ENCODE measurements around the gene KAZN.
"Not testable (repeated sequence)": the region's sequence is repeated elsewhere in the genome, so short reads cannot be mapped to it uniquely, and the experiment has no call there.

The KAZN gene

DNA sequence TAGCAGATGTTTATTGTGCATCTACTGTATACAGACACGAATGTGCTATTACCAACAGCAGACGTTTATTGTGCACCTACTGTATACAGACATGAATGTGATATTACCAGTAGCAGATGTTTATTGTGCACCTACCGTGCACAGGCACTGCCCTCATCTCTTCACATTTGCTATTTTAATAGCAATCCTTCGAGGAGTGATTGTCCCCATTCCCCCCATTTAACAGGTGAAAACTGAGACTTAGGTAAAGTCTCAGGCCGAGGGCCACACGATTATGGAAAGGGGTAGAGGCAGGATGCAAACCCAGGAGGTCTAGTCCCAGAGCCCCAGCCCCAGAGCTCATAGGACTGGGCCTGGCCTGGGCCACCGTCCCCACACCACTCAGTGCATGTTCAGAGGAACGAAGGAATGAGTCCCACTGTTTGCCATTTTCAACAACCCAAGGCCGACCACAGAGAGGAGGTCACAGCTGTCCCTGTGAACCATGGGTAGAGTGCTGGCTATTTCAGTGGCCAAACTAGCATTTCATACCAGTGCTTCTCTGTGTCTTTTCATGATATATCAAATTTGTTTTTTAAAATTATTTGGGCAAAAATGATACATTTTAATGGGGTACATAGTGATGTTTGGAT, 440.6 kb downstream of the KAZN start:
- H3K4me1 ChIP-seq (ENCODE audit: low read length): no peaks in the 10 kb centered on the region
- no peak overlapping the region for H3K4me2 ChIP-seq (ENCODE audit: low read depth, low read length)
- H3K79me2 ChIP-seq (ENCODE audit: low read length): no peaks in the 10 kb centered on the region
- TF ChIP-seq, protein P1, sequence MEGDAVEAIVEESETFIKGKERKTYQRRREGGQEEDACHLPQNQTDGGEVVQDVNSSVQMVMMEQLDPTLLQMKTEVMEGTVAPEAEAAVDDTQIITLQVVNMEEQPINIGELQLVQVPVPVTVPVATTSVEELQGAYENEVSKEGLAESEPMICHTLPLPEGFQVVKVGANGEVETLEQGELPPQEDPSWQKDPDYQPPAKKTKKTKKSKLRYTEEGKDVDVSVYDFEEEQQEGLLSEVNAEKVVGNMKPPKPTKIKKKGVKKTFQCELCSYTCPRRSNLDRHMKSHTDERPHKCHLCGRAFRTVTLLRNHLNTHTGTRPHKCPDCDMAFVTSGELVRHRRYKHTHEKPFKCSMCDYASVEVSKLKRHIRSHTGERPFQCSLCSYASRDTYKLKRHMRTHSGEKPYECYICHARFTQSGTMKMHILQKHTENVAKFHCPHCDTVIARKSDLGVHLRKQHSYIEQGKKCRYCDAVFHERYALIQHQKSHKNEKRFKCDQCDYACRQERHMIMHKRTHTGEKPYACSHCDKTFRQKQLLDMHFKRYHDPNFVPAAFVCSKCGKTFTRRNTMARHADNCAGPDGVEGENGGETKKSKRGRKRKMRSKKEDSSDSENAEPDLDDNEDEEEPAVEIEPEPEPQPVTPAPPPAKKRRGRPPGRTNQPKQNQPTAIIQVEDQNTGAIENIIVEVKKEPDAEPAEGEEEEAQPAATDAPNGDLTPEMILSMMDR (IDR thresholded peaks at IDR 0.05; ENCODE audit: low read length): no peak
- TF ChIP-seq EZH2phosphoT487 (IDR thresholded peaks at IDR 0.05; ENCODE audit: low read length) (no peak), EZH2 (optimal IDR thresholded peaks at IDR 0.05; ENCODE audit: low read depth, low read length) (no peak)
- no peaks in the 10 kb centered on the region for H3K9me3 ChIP-seq (replicated peaks; ENCODE audit: insufficient read depth, low read length)
- no peaks in the 10 kb centered on the region for H3K27me3 ChIP-seq (replicated peaks; ENCODE audit: insufficient read depth, low read length)
- H3K27ac ChIP-seq (ENCODE audit: low read length): no peak overlapping the region
- H3K36me3 ChIP-seq (replicated peaks; ENCODE audit: insufficient read depth, low read length): no peaks in the 10 kb centered on the region
- DNase-seq: no peak
- no peak overlapping the region for H3K4me3 ChIP-seq (ENCODE audit: low read length)
- no peak overlapping the region for H2AFZ ChIP-seq (ENCODE audit: low read length)
- no peaks in the 10 kb centered on the region for H4K20me1 ChIP-seq (ENCODE audit: insufficient read depth, low read length)
- H3K9me2 ChIP-seq (replicated peaks; ENCODE audit: insufficient read depth, low read length): no peaks in the 10 kb centered on the region
- H3F3A ChIP-seq (ENCODE audit: insufficient read depth, low read length): no peaks in the 10 kb centered on the region
- H3K9ac ChIP-seq (ENCODE audit: low read length): no peak overlapping the region

DNA sequence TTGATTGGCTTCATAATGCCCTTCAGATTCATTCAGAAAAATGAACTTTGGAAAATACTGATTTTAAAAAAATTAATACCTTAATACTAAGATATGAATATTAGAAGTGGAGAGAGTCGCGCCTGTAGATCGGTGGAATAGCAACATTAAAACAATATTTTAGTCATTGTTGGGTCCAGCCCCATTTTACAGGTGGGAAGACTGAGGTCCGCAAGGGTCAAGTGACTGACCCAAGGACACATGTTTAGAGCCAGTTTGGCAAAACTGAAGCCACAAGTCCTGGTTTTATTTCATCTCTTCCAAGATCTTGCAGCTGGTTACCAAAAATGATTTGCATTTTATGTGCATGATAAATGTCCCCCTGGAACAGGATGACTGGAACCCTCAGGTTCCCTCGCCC, 441.4 kb downstream of the KAZN start:
- H3K4me2 ChIP-seq (ENCODE audit: low read depth, low read length): no peak overlapping the region
- H4K20me1 ChIP-seq (ENCODE audit: insufficient read depth, low read length): no peaks in the 10 kb centered on the region
- H3K36me3 ChIP-seq (replicated peaks; ENCODE audit: insufficient read depth, low read length): no peaks in the 10 kb centered on the region
- DNase-seq: no peak
- H3K9me2 ChIP-seq (replicated peaks; ENCODE audit: insufficient read depth, low read length): no peaks in the 10 kb centered on the region
- no peaks in the 10 kb centered on the region for H3K9me3 ChIP-seq (replicated peaks; ENCODE audit: insufficient read depth, low read length)
- TF ChIP-seq, protein P1 (IDR thresholded peaks at IDR 0.05; ENCODE audit: low read length): no peak
- TF ChIP-seq EZH2phosphoT487 (IDR thresholded peaks at IDR 0.05; ENCODE audit: low read length): no peak
- TF ChIP-seq EZH2 (optimal IDR thresholded peaks at IDR 0.05; ENCODE audit: low read depth, low read length): no peak
- no peak overlapping the region for H3K9ac ChIP-seq (ENCODE audit: low read length)
- no peaks in the 10 kb centered on the region for H3F3A ChIP-seq (ENCODE audit: insufficient read depth, low read length)
- no peaks in the 10 kb centered on the region for H3K27me3 ChIP-seq (replicated peaks; ENCODE audit: insufficient read depth, low read length)
- H3K4me3 ChIP-seq (ENCODE audit: low read length): no peak overlapping the region
- H3K27ac ChIP-seq (ENCODE audit: low read length): no peak overlapping the region
- no peaks in the 10 kb centered on the region for H3K79me2 ChIP-seq (ENCODE audit: low read length)
- no peak overlapping the region for H2AFZ ChIP-seq (ENCODE audit: low read length)
- H3K4me1 ChIP-seq (ENCODE audit: low read length): no peaks in the 10 kb centered on the region

DNA sequence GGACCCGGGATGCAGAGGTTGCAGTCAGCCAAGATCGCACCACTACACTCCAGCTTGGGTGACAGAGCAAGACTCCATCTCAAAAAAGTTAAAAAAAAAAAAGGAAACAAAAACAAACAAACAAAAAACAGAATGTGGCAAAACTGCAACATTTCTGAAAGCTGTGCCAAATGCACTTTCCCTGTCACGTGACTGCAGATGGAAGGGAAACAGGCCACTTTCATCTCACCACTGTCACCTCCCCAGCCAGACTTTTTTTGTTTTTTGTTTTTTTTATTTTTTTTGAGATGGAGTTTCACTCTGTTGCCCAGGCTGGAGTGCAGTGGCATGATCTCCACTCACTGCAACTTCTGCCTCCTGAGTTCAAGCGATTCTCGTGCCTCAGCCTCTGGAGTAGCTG, 442.2 kb downstream of the KAZN start:
- H2AFZ ChIP-seq (ENCODE audit: low read length); H3K4me2 ChIP-seq (ENCODE audit: low read depth, low read length); H3K9ac ChIP-seq (ENCODE audit: low read length); H4K20me1 ChIP-seq (ENCODE audit: insufficient read depth, low read length); H3K27ac ChIP-seq (ENCODE audit: low read length); H3K4me1 ChIP-seq (ENCODE audit: low read length); H3K9me2 ChIP-seq (replicated peaks; ENCODE audit: insufficient read depth, low read length); H3K9me3 ChIP-seq (replicated peaks; ENCODE audit: insufficient read depth, low read length); H3K36me3 ChIP-seq (replicated peaks; ENCODE audit: insufficient read depth, low read length); H3K79me2 ChIP-seq (ENCODE audit: low read length); H3K4me3 ChIP-seq (ENCODE audit: low read length); H3F3A ChIP-seq (ENCODE audit: insufficient read depth, low read length); DNase-seq; H3K27me3 ChIP-seq (replicated peaks; ENCODE audit: insufficient read depth, low read length): not testable (repeated sequence)

DNA sequence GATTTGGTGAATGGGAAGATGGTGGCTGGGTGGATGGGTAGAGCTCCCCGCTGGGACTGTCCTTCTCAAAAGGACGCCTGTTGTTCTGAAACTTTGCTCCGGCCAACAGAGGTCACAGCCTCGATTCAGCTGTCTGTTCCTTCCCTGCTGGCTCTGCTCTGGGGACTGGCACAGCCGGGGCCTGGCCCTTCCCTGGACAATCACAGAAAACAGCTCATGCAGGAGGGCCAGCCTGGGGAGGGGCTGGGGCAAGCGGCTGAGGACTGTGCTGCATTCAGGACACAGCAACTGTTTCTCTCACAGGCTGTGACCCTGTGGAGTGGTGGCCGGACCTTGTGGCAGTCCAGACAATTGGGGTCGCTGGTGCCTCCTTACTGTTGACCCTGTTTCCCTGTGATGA, 444.4 kb downstream of the KAZN start:
- Histone ChIP-seq H4K20me1 (ENCODE audit: insufficient read depth, low read length) (no peaks in the 10 kb centered on the region), H3F3A (ENCODE audit: insufficient read depth, low read length) (no peaks in the 10 kb centered on the region), H2AFZ (ENCODE audit: low read length) (no peak overlapping the region), H3K36me3 (replicated peaks; ENCODE audit: insufficient read depth, low read length) (no peaks in the 10 kb centered on the region), H3K4me2 (ENCODE audit: low read depth, low read length) (no peak overlapping the region), H3K9me3 (replicated peaks; ENCODE audit: insufficient read depth, low read length) (no peaks in the 10 kb centered on the region), H3K79me2 (ENCODE audit: low read length) (no peaks in the 10 kb centered on the region), H3K4me3 (ENCODE audit: low read length) (no peak overlapping the region), H3K27me3 (replicated peaks; ENCODE audit: insufficient read depth, low read length) (no peaks in the 10 kb centered on the region), H3K27ac (ENCODE audit: low read length) (no peak overlapping the region), H3K9ac (ENCODE audit: low read length) (no peak overlapping the region), H3K4me1 (ENCODE audit: low read length) (no peaks in the 10 kb centered on the region), H3K9me2 (replicated peaks; ENCODE audit: insufficient read depth, low read length) (no peaks in the 10 kb centered on the region)
- TF ChIP-seq EZH2phosphoT487 (IDR thresholded peaks at IDR 0.05; ENCODE audit: low read length) (no peak), EZH2 (optimal IDR thresholded peaks at IDR 0.05; ENCODE audit: low read depth, low read length) (no peak)
- TF ChIP-seq, protein P1 (IDR thresholded peaks at IDR 0.05; ENCODE audit: low read length): no peak
- no peak for DNase-seq

All from MM.1S (cell line).